PC-9 (cell line): ENCODE results near the gene DIPK1B.

Source experiments
- EZH2 ChIP-seq: fragments of 200-600 bp; sonication (generic); IDR thresholded peaks from 2 replicates; pipeline ENCODE4 v1.8.0; 2017; ENCODE audit warnings: antibody characterized with exemption, low read depth
- TF ChIP-seq, protein P1 (sequence below): fragments of 200-600 bp; sonication (generic); conservative IDR thresholded peaks from 2 replicates; pipeline ENCODE4 v1.6.1; 2017; ENCODE audit warnings: mixed run types, antibody characterized with exemption, mild to moderate bottlenecking, moderate library complexity

- TF ChIP-seq, protein P1, sequence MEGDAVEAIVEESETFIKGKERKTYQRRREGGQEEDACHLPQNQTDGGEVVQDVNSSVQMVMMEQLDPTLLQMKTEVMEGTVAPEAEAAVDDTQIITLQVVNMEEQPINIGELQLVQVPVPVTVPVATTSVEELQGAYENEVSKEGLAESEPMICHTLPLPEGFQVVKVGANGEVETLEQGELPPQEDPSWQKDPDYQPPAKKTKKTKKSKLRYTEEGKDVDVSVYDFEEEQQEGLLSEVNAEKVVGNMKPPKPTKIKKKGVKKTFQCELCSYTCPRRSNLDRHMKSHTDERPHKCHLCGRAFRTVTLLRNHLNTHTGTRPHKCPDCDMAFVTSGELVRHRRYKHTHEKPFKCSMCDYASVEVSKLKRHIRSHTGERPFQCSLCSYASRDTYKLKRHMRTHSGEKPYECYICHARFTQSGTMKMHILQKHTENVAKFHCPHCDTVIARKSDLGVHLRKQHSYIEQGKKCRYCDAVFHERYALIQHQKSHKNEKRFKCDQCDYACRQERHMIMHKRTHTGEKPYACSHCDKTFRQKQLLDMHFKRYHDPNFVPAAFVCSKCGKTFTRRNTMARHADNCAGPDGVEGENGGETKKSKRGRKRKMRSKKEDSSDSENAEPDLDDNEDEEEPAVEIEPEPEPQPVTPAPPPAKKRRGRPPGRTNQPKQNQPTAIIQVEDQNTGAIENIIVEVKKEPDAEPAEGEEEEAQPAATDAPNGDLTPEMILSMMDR = no peak
- no peak for TF ChIP-seq EZH2
Measured at GRCh38 chr9:136667214-136667939, 45.0 kb upstream of the DIPK1B start.
